ENCODE measurements around the gene SNRNP27. TPM values are rescaled to one million over a fixed set of nuclear protein-coding genes. Genes with fewer than 3 reads are reported as not detected.

SNRNP27 gene
- total RNA-seq, 1 experiment from 2014 or later: 47.1 TPM

DNA sequence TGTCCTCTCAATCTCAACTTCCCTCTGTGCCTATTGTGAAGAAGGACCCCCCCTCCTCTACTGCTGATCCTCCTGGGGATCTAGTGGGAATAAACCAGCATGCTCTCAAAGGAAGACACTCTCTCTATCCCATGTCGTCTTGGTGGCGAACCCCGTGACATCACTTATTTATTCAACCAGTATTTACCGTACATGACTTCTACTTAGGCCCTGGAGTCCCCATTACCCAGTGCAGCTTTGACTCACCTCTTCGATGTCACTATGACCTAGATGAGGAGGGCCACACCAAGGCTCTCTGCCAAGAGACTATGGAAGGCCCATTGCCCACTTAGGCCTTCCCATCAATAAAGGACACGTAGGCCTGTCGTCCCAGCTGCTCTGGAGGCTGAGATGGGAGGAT is 51.0 kb downstream of the SNRNP27 start:
- H3K79me1 ChIP-seq (ENCODE audit: insufficient read depth, low read depth, low read length, poor library complexity, severe bottlenecking): no peaks in the 10 kb centered on the region
- H2AFZ ChIP-seq (ENCODE audit: low read length): no peak overlapping the region
- H3K4me2 ChIP-seq (ENCODE audit: insufficient read depth, insufficient read length, low read length): no peak overlapping the region
- no peaks in the 10 kb centered on the region for H3K79me2 ChIP-seq (ENCODE audit: insufficient read depth, low read length)
- TF ChIP-seq, protein P1, sequence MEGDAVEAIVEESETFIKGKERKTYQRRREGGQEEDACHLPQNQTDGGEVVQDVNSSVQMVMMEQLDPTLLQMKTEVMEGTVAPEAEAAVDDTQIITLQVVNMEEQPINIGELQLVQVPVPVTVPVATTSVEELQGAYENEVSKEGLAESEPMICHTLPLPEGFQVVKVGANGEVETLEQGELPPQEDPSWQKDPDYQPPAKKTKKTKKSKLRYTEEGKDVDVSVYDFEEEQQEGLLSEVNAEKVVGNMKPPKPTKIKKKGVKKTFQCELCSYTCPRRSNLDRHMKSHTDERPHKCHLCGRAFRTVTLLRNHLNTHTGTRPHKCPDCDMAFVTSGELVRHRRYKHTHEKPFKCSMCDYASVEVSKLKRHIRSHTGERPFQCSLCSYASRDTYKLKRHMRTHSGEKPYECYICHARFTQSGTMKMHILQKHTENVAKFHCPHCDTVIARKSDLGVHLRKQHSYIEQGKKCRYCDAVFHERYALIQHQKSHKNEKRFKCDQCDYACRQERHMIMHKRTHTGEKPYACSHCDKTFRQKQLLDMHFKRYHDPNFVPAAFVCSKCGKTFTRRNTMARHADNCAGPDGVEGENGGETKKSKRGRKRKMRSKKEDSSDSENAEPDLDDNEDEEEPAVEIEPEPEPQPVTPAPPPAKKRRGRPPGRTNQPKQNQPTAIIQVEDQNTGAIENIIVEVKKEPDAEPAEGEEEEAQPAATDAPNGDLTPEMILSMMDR (conservative IDR thresholded peaks at IDR 0.05): no peak
- no peak overlapping the region for H2BK5ac ChIP-seq (ENCODE audit: insufficient read length, low read length)
- Mint-ChIP-seq H3K4me1 (peaks cover 7 to 19% of the 10 kb centered on the region in 2 experiments), H3K27ac (no peak overlapping the region; a peak in 1 of 7 replicates), H3K36me3 (ENCODE audit: insufficient read depth in 1 of 3, low read depth in 3 of 3) (peaks cover 0 to under 1% (median 0%) of the 10 kb centered on the region in 3 experiments; a peak in 1 of 7 replicates), H3K4me3 (no peak overlapping the region), H3K9me3 (no peaks in the 10 kb centered on the region), H3K27me3 (ENCODE audit: low read depth) (peaks cover 1% of the 10 kb centered on the region; the same call in 1 of the 2 replicates)
- no peak overlapping the region for H4K5ac ChIP-seq (ENCODE audit: insufficient read length, low read depth, low read length)
- H4K8ac ChIP-seq (replicated peaks; ENCODE audit: insufficient read length, low read depth, low read length): no peak overlapping the region
- no peak overlapping the region for H4K91ac ChIP-seq (ENCODE audit: insufficient read length, low read depth, low read length)
- no peaks in the 10 kb centered on the region for H3K4me1 ChIP-seq (ENCODE audit: insufficient read depth, low read length)
- no peak overlapping the region for H3K23ac ChIP-seq (ENCODE audit: insufficient read length, low read depth, low read length)
- H3K14ac ChIP-seq (ENCODE audit: insufficient read depth, low read length): no peak overlapping the region
- no peak overlapping the region for H3K27ac ChIP-seq (ENCODE audit: insufficient read length, low read depth, low read length)
- no peak overlapping the region for H3K18ac ChIP-seq (ENCODE audit: insufficient read length, low read depth, low read length)
- H3T11ph ChIP-seq (ENCODE audit: low read length): no peak overlapping the region
- no peak overlapping the region for H3K9ac ChIP-seq (ENCODE audit: extremely low read depth, insufficient read length, low read length)
- no peak overlapping the region for H2BK15ac ChIP-seq (ENCODE audit: low read depth, low read length)
- no peak overlapping the region for H2BK20ac ChIP-seq (ENCODE audit: low read depth, low read length, poor library complexity, severe bottlenecking)
- no peaks in the 10 kb centered on the region for H3K23me2 ChIP-seq (ENCODE audit: insufficient read length, low read depth, low read length, poor library complexity, severe bottlenecking)
- no peaks in the 10 kb centered on the region for H3K27me3 ChIP-seq (ENCODE audit: insufficient read depth, low read length)
- H2BK12ac ChIP-seq (ENCODE audit: insufficient read length, low read depth, low read length): no peak overlapping the region
- no peak overlapping the region for H2AK5ac ChIP-seq (ENCODE audit: insufficient read length, low read length)
- no peak overlapping the region for H2BK120ac ChIP-seq (ENCODE audit: low read depth, low read length, poor library complexity, severe bottlenecking)
- H3K9me3 ChIP-seq (ENCODE audit: control insufficient read depth, low read depth, low read length): no peaks in the 10 kb centered on the region
- H4K20me1 ChIP-seq (ENCODE audit: control insufficient read depth, insufficient read depth, insufficient read length): no peaks in the 10 kb centered on the region
- DNase-seq: no peak
- H3K56ac ChIP-seq (ENCODE audit: insufficient read length, low read depth, low read length): no peak overlapping the region
- no peak overlapping the region for H3K4ac ChIP-seq (ENCODE audit: low read depth, low read length)
- no CpG with 5 or more reads among the region's 7 CpGs for WGBS (ENCODE audit: extremely low coverage, insufficient read length, low lambda C conversion rate)

Measured in H9 (cell line).